ENCODE measurements around the gene EEF1A2.

Gene EEF1A2

GRCh38 chr20:63496596-63497120, 2.2 kb downstream of the EEF1A2 start:
- in situ Hi-C loops (cut with MboI; ENCODE audit: low sequenced_read_pairs): no loop called here
- DNase-seq (ENCODE audit: low spot score in 2 of 2): peak in 1 of 2 experiments; percentile 29
- peaks cover 52% of the 10 kb centered on the region for H3K36me3 ChIP-seq (replicated peaks)
- H3K4me3 ChIP-seq: peak overlapping the region; percentile 68
- H3K27me3 ChIP-seq (ENCODE audit: low read depth): no peaks in the 10 kb centered on the region
- peaks cover 15% of the 10 kb centered on the region for H3K4me1 ChIP-seq
- no peaks in the 10 kb centered on the region for H3K9me3 ChIP-seq

- no peaks in the 10 kb centered on the region for H3K27me3 ChIP-seq (ENCODE audit: low read depth)
- peak overlapping the region; percentile 68 for H3K4me3 ChIP-seq
- no peaks in the 10 kb centered on the region for H3K9me3 ChIP-seq
- peak in 1 of 2 experiments; percentile 86 for DNase-seq (ENCODE audit: low spot score in 2 of 2)
- H3K4me1 ChIP-seq: peaks cover 15% of the 10 kb centered on the region
- in situ Hi-C loops (cut with MboI; ENCODE audit: low sequenced_read_pairs): no loop called here
- peaks cover 59% of the 10 kb centered on the region for H3K36me3 ChIP-seq (replicated peaks)
Observed at GRCh38 chr20:63495741-63496595, 2.9 kb downstream of the EEF1A2 start.

DNA sequence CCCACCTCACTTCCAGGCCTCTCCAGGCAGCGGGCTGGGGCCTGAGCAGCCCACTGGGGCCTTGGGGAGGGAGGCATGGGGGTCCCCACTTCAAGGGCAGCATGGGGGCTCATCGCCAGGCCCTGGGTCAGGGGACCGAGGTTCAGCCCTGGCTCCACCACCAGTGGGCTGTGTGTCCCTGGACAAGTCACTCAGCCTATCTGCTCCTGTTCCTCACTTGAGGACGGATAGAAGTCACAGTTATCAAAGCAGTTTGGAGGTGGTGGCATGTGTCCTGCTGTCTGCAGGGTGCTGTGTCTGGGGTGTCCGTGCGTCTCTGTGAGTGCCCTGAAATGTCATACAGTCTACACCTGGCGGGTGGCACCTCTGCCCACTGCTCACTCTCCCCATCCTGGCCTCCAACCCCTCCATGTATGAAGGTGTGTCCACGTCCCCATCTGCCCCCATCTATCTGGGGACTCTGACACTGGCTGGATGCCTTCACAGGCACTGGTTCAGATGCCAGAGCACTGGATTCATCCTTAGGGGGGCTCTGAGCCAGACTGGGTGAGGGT, 3.6 kb downstream of the EEF1A2 start:
- in situ Hi-C loops (cut with MboI; ENCODE audit: low sequenced_read_pairs): no loop called here
- H3K4me1 ChIP-seq: peaks cover 15% of the 10 kb centered on the region
- no peaks in the 10 kb centered on the region for H3K27me3 ChIP-seq (ENCODE audit: low read depth)
- DNase-seq (ENCODE audit: low spot score in 2 of 2): no peak
- H3K4me3 ChIP-seq: no peak overlapping the region
- no peaks in the 10 kb centered on the region for H3K9me3 ChIP-seq
- H3K36me3 ChIP-seq (replicated peaks): peaks cover 66% of the 10 kb centered on the region

DNA sequence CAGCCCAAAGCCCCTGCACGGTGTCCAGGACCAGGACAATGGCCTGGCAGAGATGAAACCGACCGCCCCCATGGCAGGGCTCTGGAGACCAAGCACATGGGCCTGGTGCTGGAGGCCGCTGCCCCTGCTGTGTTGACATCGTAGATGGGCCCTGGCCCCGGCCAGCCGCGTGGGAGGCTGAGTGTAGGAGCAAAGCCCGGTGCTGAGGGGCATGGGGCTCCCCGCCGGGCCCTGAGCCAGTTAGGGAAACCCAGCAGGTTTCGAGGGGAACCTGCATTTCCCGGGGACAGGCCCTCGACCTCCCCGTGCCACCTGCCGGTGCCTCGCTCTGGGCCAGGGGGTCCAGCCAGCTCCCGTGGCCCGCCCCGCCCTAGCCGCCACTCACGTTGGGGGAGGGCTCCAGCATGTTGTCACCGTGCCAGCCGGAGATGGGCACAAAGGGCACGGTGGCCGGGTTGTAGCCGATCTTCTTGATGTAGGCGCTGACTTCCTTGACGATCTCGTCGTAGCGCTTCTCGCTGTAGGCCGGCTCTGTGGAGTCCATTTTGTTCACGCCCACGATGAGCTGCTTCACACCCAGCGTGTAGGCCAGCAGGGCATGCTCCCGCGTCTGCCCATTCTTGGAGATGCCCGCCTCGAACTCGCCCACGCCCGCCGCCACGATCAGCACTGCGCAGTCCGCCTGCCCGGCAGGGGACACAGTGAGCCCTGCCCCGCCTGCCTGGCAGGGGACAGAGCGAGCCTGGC, 4.3 kb downstream of the EEF1A2 start:
- in situ Hi-C loops (cut with MboI; ENCODE audit: low sequenced_read_pairs): no loop called here
- Histone ChIP-seq H3K4me1 (peaks cover 15% of the 10 kb centered on the region), H3K27me3 (ENCODE audit: low read depth) (no peaks in the 10 kb centered on the region), H3K4me3 (no peak overlapping the region), H3K36me3 (replicated peaks) (peaks cover 72% of the 10 kb centered on the region), H3K9me3 (no peaks in the 10 kb centered on the region)
- DNase-seq (ENCODE audit: low spot score in 2 of 2): no peak

- Histone ChIP-seq H3K27me3 (ENCODE audit: low read depth) (no peaks in the 10 kb centered on the region), H3K9me3 (no peaks in the 10 kb centered on the region), H3K4me1 (peaks cover 13% of the 10 kb centered on the region), H3K4me3 (no peak overlapping the region), H3K36me3 (replicated peaks) (peaks cover 78% of the 10 kb centered on the region)
- in situ Hi-C loops (cut with MboI; ENCODE audit: low sequenced_read_pairs): no loop called here
- peak in 1 of 2 experiments; percentile 7 for DNase-seq (ENCODE audit: low spot score in 2 of 2)
Observed at GRCh38 chr20:63494084-63494419, 4.8 kb downstream of the EEF1A2 start.

DNA sequence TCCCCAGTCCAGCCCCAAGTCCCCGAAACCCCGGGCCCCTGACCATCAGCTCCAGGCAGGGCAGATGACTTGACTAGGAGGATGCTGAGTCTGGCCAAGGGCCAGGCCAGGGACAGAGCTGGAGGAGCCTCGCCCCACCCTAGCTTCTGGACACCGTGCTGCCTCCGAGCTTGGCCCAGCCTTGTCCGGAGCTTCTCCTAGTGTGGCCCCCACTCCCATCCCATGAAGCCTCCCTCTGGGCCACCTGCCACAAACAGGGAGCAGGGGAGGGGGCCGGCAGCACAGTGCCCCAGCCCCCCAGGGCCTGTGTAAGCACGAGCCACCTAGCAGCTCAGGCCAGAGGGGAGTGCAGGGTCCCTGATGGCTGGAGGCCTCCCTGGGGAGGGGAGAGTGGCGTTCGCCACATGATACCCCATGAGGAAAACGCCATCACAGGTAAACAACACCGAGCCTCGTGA, 5.3 kb downstream of the EEF1A2 start:
- Histone ChIP-seq H3K36me3 (replicated peaks) (peaks cover 82% of the 10 kb centered on the region), H3K4me3 (no peak overlapping the region), H3K27me3 (ENCODE audit: low read depth) (no peaks in the 10 kb centered on the region), H3K4me1 (peaks cover 13% of the 10 kb centered on the region), H3K9me3 (no peaks in the 10 kb centered on the region)
- DNase-seq (ENCODE audit: low spot score in 2 of 2): peak in 1 of 2 experiments; percentile 9
- in situ Hi-C loops (cut with MboI; ENCODE audit: low sequenced_read_pairs): no loop called here

DNA sequence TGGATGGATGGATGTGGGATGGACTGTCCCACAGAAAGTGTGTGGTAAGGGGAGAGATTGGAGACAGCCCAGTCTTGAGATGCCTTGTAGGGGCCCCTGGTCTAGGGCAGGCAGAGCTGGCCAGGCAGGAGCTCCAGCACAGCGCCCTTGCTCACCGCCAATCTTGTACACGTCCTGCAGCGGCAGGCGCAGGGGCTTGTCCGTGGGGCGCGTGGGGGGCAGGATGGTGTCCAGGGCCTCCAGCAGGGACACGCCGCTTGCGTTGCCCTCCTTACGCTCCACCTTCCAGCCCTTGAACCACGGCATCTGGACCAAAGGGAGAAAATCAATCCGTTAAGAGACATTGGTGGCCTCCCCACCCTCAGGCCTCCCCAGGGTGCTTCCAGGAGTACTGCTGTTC, 5.9 kb downstream of the EEF1A2 start:
- peaks cover 85% of the 10 kb centered on the region for H3K36me3 ChIP-seq (replicated peaks)
- H3K27me3 ChIP-seq (ENCODE audit: low read depth): no peaks in the 10 kb centered on the region
- no peaks in the 10 kb centered on the region for H3K9me3 ChIP-seq
- H3K4me1 ChIP-seq: peaks cover 13% of the 10 kb centered on the region
- peak in 1 of 2 experiments; percentile 8 for DNase-seq (ENCODE audit: low spot score in 2 of 2)
- in situ Hi-C loops (cut with MboI; ENCODE audit: low sequenced_read_pairs): no loop called here
- no peak overlapping the region for H3K4me3 ChIP-seq

DNA sequence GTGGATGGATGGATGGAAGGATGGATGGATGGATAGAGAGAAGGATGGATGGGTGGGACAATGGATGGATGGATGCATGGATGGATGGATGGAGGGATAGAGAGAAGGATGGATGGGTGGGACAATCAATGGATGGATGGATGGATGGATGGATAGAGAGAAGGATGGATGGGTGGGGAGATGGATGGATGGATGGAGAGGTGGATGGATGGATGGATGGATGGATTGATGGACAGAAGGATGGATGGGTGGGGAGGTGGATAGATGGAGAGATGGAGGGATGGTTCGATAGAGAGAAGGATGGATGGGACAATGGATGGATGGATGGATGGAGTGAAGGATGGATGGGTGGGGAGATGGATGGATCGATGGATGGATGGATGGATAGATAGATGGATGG, 6.4 kb downstream of the EEF1A2 start:
- H3K27me3 ChIP-seq (ENCODE audit: low read depth): no peaks in the 10 kb centered on the region
- H3K4me3 ChIP-seq: no peak overlapping the region
- in situ Hi-C loops (cut with MboI; ENCODE audit: low sequenced_read_pairs): no loop called here
- peaks cover 13% of the 10 kb centered on the region for H3K4me1 ChIP-seq
- H3K9me3 ChIP-seq: no peaks in the 10 kb centered on the region
- DNase-seq (ENCODE audit: low spot score in 2 of 2): no peak
- peaks cover 88% of the 10 kb centered on the region for H3K36me3 ChIP-seq (replicated peaks)

DNA sequence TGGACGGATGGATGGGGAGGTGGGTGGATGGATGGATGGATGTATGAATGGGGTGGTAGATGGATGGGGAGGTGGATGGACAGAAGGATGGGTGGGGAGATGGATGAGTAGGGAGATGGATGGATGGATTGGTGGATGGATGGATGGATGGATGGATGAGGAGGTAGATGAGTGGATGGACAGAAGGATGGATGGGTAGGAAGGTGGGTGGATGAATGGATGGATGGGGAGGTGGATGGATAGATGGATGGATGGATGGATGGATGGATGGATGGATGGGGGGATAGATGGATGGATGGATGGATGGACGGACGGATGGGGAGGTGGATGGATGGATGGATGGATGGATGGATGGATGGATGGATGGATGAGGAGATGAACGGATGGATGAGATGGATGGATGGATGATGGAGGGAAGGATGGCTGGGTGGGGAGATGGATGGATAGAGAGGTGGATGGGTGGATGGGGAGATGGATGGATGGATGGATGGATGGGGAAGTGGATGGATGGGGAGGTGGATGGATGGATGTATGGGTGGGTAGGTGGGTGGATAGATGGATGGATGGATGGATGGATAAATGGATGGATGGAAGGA, 7.2 kb downstream of the EEF1A2 start:
- in situ Hi-C loops (cut with MboI; ENCODE audit: low sequenced_read_pairs): no loop called here
- peaks cover 81% of the 10 kb centered on the region for H3K36me3 ChIP-seq (replicated peaks)
- H3K27me3 ChIP-seq (ENCODE audit: low read depth): no peaks in the 10 kb centered on the region

DNA sequence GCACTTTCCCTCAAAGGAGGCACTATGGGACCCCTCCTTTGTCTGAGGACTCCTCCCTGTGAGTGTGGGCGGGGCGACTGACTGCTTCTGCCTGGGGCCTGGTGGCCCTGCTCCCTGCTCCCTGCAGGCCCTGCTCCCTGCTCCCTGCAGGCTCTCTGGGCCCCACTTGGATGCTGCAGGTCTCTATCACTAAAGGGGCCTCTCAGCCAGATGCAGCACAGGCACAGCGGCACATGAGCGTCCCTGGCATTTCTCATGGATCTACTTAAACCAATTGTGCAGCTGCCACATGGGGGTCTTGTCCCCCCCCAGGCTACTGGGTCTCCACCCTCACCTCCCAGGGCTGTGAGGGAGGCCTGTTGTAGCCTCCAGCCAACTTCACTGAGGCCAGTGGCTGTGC, 7.8 kb downstream of the EEF1A2 start:
- H3K27me3 ChIP-seq (ENCODE audit: low read depth): no peaks in the 10 kb centered on the region
- no peaks in the 10 kb centered on the region for H3K4me1 ChIP-seq
- in situ Hi-C loops (cut with MboI; ENCODE audit: low sequenced_read_pairs): no loop called here
- no peaks in the 10 kb centered on the region for H3K9me3 ChIP-seq
- peak in 1 of 2 experiments; percentile 8 for DNase-seq (ENCODE audit: low spot score in 2 of 2)
- H3K4me3 ChIP-seq: no peak overlapping the region
- H3K36me3 ChIP-seq (replicated peaks): peaks cover 75% of the 10 kb centered on the region

More for the DNA sequence above, 7.2 kb downstream of the EEF1A2 start:
- H3K4me3 ChIP-seq: no peak overlapping the region
- no peaks in the 10 kb centered on the region for H3K9me3 ChIP-seq
- peaks cover 6% of the 10 kb centered on the region for H3K4me1 ChIP-seq
- no peak for DNase-seq (ENCODE audit: low spot score in 2 of 2)

- in situ Hi-C loops (cut with MboI; ENCODE audit: low sequenced_read_pairs): no loop called here
- Histone ChIP-seq H3K27me3 (ENCODE audit: low read depth) (no peaks in the 10 kb centered on the region), H3K36me3 (replicated peaks) (peaks cover 68% of the 10 kb centered on the region), H3K9me3 (no peaks in the 10 kb centered on the region), H3K4me1 (no peaks in the 10 kb centered on the region), H3K4me3 (no peak overlapping the region)
- peak in 1 of 2 experiments; percentile 7 for DNase-seq (ENCODE audit: low spot score in 2 of 2)
Observed at GRCh38 chr20:63490416-63490815, 8.5 kb downstream of the EEF1A2 start.

- in situ Hi-C loops (cut with MboI; ENCODE audit: low sequenced_read_pairs): no loop called here
- no peaks in the 10 kb centered on the region for H3K27me3 ChIP-seq (ENCODE audit: low read depth)
- no peaks in the 10 kb centered on the region for H3K9me3 ChIP-seq
- no peak overlapping the region for H3K4me3 ChIP-seq
- no peak for DNase-seq (ENCODE audit: low spot score in 2 of 2)
- 0 out of 2 replicates have a peak, but pooled peaks cover 5% of the 10 kb centered on the region for H3K4me1 ChIP-seq
- H3K36me3 ChIP-seq (replicated peaks): peaks cover 50% of the 10 kb centered on the region
Observed at GRCh38 chr20:63488315-63489251, 10.3 kb downstream of the EEF1A2 start.

Measured in HAP-1 (cell line).